HEK293 (cell line): Measurements from ENCODE around the gene ANKRA2.

ENCODE experiments used
- BCL11A ChIP-seq: fragments of 450-650 bp; formaldehyde crosslinking; IDR thresholded peaks from 2 replicates; pipeline ENCODE4 v1.5.1; 2016; ENCODE audit warnings: low read depth, missing biosample characterization, missing genetic modification characterization
- BCL11B ChIP-seq: fragments of 450-650 bp; formaldehyde crosslinking; IDR thresholded peaks from 2 replicates; pipeline ENCODE4 v1.5.1; 2016; ENCODE audit warnings: low read depth, missing biosample characterization, missing genetic modification characterization
- KLF1 ChIP-seq: fragments of 450-650 bp; formaldehyde crosslinking; IDR thresholded peaks from 2 replicates; pipeline ENCODE4 v1.5.1; 2016; ENCODE audit warnings: missing biosample characterization, missing genetic modification characterization
- KLF16 ChIP-seq: fragments of 450-650 bp; formaldehyde crosslinking; IDR thresholded peaks from 2 replicates; pipeline ENCODE4 v1.5.1; 2017; ENCODE audit warnings: missing biosample characterization, missing genetic modification characterization
- KLF17 ChIP-seq: fragments of 450-650 bp; formaldehyde crosslinking; IDR thresholded peaks from 2 replicates; pipeline ENCODE4 v1.5.1; 2016; ENCODE audit warnings: missing biosample characterization, missing genetic modification characterization
- KLF7 ChIP-seq: fragments of 450-650 bp; formaldehyde crosslinking; IDR thresholded peaks from 2 replicates; pipeline ENCODE4 v1.5.1; 2016; ENCODE audit warnings: missing biosample characterization, missing genetic modification characterization, borderline replicate concordance
- KLF8 ChIP-seq: fragments of 450-650 bp; formaldehyde crosslinking; IDR thresholded peaks from 2 replicates; pipeline ENCODE4 v1.5.1; 2016; ENCODE audit warnings: missing biosample characterization, missing genetic modification characterization
- MZF1 ChIP-seq: fragments of 450-650 bp; formaldehyde crosslinking; IDR thresholded peaks from 2 replicates; pipeline ENCODE4 v1.5.1; 2017; ENCODE audit warnings: missing biosample characterization, missing genetic modification characterization, borderline replicate concordance
- PRDM4 ChIP-seq: fragments of 450-650 bp; formaldehyde crosslinking; IDR thresholded peaks from 2 replicates; pipeline ENCODE4 v1.5.1; 2017; ENCODE audit warnings: missing biosample characterization, missing genetic modification characterization
- REST ChIP-seq: fragments of 450-650 bp; formaldehyde crosslinking; IDR thresholded peaks from 2 replicates; pipeline ENCODE4 v1.5.1; 2016; ENCODE audit warnings: missing biosample characterization, missing genetic modification characterization
- ZFP41 ChIP-seq: fragments of 450-650 bp; formaldehyde crosslinking; IDR thresholded peaks from 2 replicates; pipeline ENCODE4 v1.5.1; 2016; ENCODE audit warnings: missing biosample characterization, missing genetic modification characterization, borderline replicate concordance
- ZNF132 ChIP-seq: fragments of 450-650 bp; formaldehyde crosslinking; IDR thresholded peaks from 2 replicates; pipeline ENCODE4 v1.5.1; 2017; ENCODE audit warnings: missing biosample characterization, missing genetic modification characterization, borderline replicate concordance
- ZNF138 ChIP-seq: fragments of 450-650 bp; formaldehyde crosslinking; IDR thresholded peaks from 2 replicates; pipeline ENCODE4 v1.5.1; 2016; ENCODE audit warnings: missing biosample characterization, missing genetic modification characterization, borderline replicate concordance
- ZNF169 ChIP-seq: fragments of 450-650 bp; formaldehyde crosslinking; IDR thresholded peaks from 2 replicates; pipeline ENCODE4 v1.5.1; 2016; ENCODE audit warnings: missing biosample characterization, missing genetic modification characterization
- ZNF19 ChIP-seq: fragments of 450-650 bp; formaldehyde crosslinking; IDR thresholded peaks from 2 replicates; pipeline ENCODE4; 2016; ENCODE audit warnings: missing biosample characterization, missing genetic modification characterization, low read depth
- ZNF341 ChIP-seq: fragments of 450-650 bp; formaldehyde crosslinking; IDR thresholded peaks from 2 replicates; pipeline ENCODE4; 2016; ENCODE audit warnings: low read depth, missing biosample characterization, missing genetic modification characterization
- ZNF366 ChIP-seq: fragments of 450-650 bp; formaldehyde crosslinking; conservative IDR thresholded peaks from 2 replicates; pipeline ENCODE4 v1.5.1; 2016; ENCODE audit warnings: missing biosample characterization, missing genetic modification characterization
- ZNF433 ChIP-seq: fragments of 450-650 bp; formaldehyde crosslinking; IDR thresholded peaks from 2 replicates; pipeline ENCODE4 v1.5.1; 2016; ENCODE audit warnings: missing biosample characterization, missing genetic modification characterization, low read depth
- ZNF501 ChIP-seq: fragments of 450-650 bp; formaldehyde crosslinking; IDR thresholded peaks from 2 replicates; pipeline ENCODE4 v1.5.1; 2016; ENCODE audit warnings: missing biosample characterization, missing genetic modification characterization
- ZNF521 ChIP-seq: fragments of 450-650 bp; formaldehyde crosslinking; IDR thresholded peaks from 2 replicates; pipeline ENCODE4 v1.5.1; 2017; ENCODE audit warnings: missing biosample characterization, mild to moderate bottlenecking, missing genetic modification characterization
- ZNF544 ChIP-seq: fragments of 450-650 bp; formaldehyde crosslinking; IDR thresholded peaks from 2 replicates; pipeline ENCODE4 v1.5.0; 2017; ENCODE audit warnings: missing biosample characterization, missing genetic modification characterization
- ZNF645 ChIP-seq: fragments of 450-650 bp; formaldehyde crosslinking; IDR thresholded peaks from 2 replicates; pipeline ENCODE4; 2016; ENCODE audit warnings: missing biosample characterization, missing genetic modification characterization
- ZNF670 ChIP-seq: fragments of 450-650 bp; formaldehyde crosslinking; IDR thresholded peaks from 2 replicates; pipeline ENCODE4 v1.5.1; 2016; ENCODE audit warnings: missing biosample characterization, missing genetic modification characterization, low read depth
- ZNF792 ChIP-seq: fragments of 450-650 bp; formaldehyde crosslinking; IDR thresholded peaks from 2 replicates; pipeline ENCODE4 v1.5.1; 2016; ENCODE audit warnings: missing biosample characterization, missing genetic modification characterization
- TF ChIP-seq, protein P1 (sequence below): fragments of 450-650 bp; formaldehyde crosslinking; IDR thresholded peaks from 2 replicates; pipeline ENCODE4 v1.5.1; 2016; ENCODE audit warnings: missing biosample characterization, missing genetic modification characterization, borderline replicate concordance

Gene ANKRA2

GRCh38 chr5:73565139-73565968 is at the start of gene ANKRA2, which contains the start of gene UTP15 (continued):
- no peak for TF ChIP-seq ZFP41 (tag by site-specific recombination)
- no peak for TF ChIP-seq ZNF645 (tag by site-specific recombination)
- peak; percentile 30; the same call in 1 of the 2 replicates for TF ChIP-seq BCL11B (tag by site-specific recombination)
- TF ChIP-seq MZF1 (tag by site-specific recombination): 0 out of 2 replicates have a peak, but pooled peaks have one; percentile 11
- no peak for TF ChIP-seq ZNF544 (tag by site-specific recombination)
- no peak for TF ChIP-seq ZNF521 (tag by site-specific recombination)
- no peak for TF ChIP-seq ZNF138 (tag by site-specific recombination)
- TF ChIP-seq BCL11A (tag by site-specific recombination): no peak
- peak; percentile 53; the same call in 1 of the 2 replicates for TF ChIP-seq REST (tag by site-specific recombination)
- TF ChIP-seq KLF8 (tag by site-specific recombination): peak; percentile 81; the same call in 1 of the 2 replicates
- TF ChIP-seq ZNF501 (tag by site-specific recombination): peak; percentile 63; the same call in 1 of the 2 replicates
- no peak for TF ChIP-seq KLF17
- TF ChIP-seq PRDM4 (tag by site-specific recombination): no peak
- no peak for TF ChIP-seq ZNF433
- TF ChIP-seq KLF1 (tag by site-specific recombination): no peak
- TF ChIP-seq ZNF366 (tag by site-specific recombination): peak; percentile 42; the same call in 1 of the 2 replicates
- no peak for TF ChIP-seq KLF7 (tag by site-specific recombination)
- TF ChIP-seq KLF16 (tag by site-specific recombination): peak; percentile 82
- TF ChIP-seq ZNF19: no peak
- TF ChIP-seq ZNF169 (tag by site-specific recombination): no peak
- no peak for TF ChIP-seq ZNF792 (tag by site-specific recombination)
- no peak for TF ChIP-seq ZNF132 (tag by site-specific recombination)
- TF ChIP-seq ZNF670: no peak
- TF ChIP-seq, protein P1, sequence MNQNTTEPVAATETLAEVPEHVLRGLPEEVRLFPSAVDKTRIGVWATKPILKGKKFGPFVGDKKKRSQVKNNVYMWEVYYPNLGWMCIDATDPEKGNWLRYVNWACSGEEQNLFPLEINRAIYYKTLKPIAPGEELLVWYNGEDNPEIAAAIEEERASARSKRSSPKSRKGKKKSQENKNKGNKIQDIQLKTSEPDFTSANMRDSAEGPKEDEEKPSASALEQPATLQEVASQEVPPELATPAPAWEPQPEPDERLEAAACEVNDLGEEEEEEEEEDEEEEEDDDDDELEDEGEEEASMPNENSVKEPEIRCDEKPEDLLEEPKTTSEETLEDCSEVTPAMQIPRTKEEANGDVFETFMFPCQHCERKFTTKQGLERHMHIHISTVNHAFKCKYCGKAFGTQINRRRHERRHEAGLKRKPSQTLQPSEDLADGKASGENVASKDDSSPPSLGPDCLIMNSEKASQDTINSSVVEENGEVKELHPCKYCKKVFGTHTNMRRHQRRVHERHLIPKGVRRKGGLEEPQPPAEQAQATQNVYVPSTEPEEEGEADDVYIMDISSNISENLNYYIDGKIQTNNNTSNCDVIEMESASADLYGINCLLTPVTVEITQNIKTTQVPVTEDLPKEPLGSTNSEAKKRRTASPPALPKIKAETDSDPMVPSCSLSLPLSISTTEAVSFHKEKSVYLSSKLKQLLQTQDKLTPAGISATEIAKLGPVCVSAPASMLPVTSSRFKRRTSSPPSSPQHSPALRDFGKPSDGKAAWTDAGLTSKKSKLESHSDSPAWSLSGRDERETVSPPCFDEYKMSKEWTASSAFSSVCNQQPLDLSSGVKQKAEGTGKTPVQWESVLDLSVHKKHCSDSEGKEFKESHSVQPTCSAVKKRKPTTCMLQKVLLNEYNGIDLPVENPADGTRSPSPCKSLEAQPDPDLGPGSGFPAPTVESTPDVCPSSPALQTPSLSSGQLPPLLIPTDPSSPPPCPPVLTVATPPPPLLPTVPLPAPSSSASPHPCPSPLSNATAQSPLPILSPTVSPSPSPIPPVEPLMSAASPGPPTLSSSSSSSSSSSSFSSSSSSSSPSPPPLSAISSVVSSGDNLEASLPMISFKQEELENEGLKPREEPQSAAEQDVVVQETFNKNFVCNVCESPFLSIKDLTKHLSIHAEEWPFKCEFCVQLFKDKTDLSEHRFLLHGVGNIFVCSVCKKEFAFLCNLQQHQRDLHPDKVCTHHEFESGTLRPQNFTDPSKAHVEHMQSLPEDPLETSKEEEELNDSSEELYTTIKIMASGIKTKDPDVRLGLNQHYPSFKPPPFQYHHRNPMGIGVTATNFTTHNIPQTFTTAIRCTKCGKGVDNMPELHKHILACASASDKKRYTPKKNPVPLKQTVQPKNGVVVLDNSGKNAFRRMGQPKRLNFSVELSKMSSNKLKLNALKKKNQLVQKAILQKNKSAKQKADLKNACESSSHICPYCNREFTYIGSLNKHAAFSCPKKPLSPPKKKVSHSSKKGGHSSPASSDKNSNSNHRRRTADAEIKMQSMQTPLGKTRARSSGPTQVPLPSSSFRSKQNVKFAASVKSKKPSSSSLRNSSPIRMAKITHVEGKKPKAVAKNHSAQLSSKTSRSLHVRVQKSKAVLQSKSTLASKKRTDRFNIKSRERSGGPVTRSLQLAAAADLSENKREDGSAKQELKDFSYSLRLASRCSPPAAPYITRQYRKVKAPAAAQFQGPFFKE (tag by site-specific recombination): no peak
- TF ChIP-seq ZNF341: no peak
